ENCODE results near the gene HDAC7.
A peak's percentile ranks its signal among the peaks of the same experiment; 100 is the strongest.

The HDAC7 gene

DNA sequence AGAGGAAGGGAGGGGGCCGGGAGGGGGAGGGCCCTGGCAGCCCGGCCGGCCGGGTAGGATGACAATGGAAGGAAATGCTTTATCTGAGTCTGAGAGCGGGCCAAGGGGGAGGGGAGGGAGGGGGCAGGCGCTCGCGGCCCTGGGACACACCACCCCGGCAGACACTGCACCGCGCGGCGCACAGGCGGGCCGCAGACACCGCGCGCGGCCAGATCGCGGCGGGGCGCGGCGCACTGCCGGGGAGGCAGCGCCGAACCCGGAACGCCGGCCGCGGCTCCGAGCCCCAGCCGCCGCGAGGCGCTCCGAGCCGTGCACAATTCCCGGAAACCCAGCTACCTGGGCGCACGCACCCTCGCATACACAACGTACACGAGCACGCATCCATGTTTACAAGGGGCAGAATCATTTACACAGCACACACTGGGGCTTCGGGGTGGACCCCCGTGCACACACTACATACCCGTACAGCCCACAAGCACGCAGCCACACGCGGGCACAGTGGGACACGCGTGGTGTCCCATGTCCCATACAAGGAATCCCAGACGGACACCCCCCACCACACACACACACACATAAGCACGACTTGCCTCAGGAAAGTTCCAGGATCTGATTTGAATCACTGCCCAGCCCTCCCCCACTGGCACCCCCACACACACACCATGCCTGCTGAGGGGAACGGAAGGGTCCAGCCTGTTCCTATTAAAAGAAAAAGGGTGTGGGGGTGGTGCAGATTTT is at the start of gene HDAC7:
Gene HDAC7, minus strand, starts transcription at position 8 of the 735 bp plus-strand sequence. CDS start 118 bp downstream, outside the sequence.
- in situ Hi-C loops (cut with MboI; ENCODE audit: low pct_unique_long_range_greater_than_20kb, low sequenced_read_pairs, unreplicated experiment): no loop called here
- peak; percentile 92 for DNase-seq (ENCODE audit: low spot score)
- TF ChIP-seq CTCF (IDR thresholded peaks at IDR 0.05; ENCODE audit: extremely low read depth, insufficient read depth, missing control alignments): peak; percentile 27

DNA sequence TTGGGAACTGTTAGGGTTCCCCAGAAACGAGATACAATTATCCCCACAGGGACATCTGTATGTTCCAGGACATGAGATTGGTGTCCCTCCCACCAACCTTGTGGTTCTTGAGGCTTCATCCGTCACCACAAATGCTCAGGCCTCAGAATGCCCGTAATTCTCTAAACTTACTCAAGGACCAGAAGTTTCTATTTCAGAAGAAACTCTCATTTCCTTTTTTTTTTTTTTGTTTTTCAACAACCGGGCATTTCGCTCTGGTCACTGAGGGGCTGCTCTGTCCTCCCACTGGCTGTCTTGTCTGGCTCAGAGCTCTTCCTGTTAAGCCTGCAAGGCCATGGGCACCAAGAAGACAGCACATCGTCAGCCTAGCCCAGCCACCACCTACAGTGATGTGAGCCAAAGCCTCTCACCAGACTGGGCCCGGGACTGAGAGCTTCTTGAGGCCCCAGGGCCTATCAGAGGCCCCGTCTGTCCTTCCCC is 48.9 kb upstream of the HDAC7 start:
- peak; percentile 55 for DNase-seq (ENCODE audit: low spot score)
- TF ChIP-seq CTCF (IDR thresholded peaks at IDR 0.05; ENCODE audit: extremely low read depth, insufficient read depth, missing control alignments): no peak
- in situ Hi-C loops (cut with MboI; ENCODE audit: low pct_unique_long_range_greater_than_20kb, low sequenced_read_pairs, unreplicated experiment): no loop called here

GRCh38 chr12:47868041-47868440 is 48.3 kb upstream of the HDAC7 start:
- TF ChIP-seq CTCF (IDR thresholded peaks at IDR 0.05; ENCODE audit: extremely low read depth, insufficient read depth, missing control alignments): no peak
- no peak for DNase-seq (ENCODE audit: low spot score)
- in situ Hi-C loops (cut with MboI; ENCODE audit: low pct_unique_long_range_greater_than_20kb, low sequenced_read_pairs, unreplicated experiment): no loop called here

DNA sequence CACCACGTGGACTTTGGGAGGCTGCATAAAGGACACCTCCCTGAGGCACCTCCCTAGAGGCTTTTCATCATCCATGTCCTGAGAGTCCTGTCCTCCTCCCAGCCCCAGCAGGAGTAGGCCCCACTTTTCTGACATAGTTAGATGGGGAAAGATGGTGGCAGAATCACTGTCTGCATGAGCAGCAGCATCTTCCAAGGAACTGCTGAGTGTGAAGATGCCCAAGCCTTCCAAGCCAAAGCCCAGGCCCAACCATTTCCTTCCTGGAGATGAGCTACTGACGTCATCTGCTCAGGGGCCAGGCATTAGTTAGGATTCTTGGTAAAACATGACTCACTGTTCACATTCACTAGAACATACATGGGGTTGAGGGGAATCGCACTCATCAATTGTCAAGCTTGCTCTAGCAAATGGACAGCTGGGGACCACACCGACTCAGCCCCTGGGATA is 47.8 kb upstream of the HDAC7 start:
- DNase-seq (ENCODE audit: low spot score): no peak
- TF ChIP-seq CTCF (IDR thresholded peaks at IDR 0.05; ENCODE audit: extremely low read depth, insufficient read depth, missing control alignments): no peak
- in situ Hi-C loops (cut with MboI; ENCODE audit: low pct_unique_long_range_greater_than_20kb, low sequenced_read_pairs, unreplicated experiment): no loop called here

DNA sequence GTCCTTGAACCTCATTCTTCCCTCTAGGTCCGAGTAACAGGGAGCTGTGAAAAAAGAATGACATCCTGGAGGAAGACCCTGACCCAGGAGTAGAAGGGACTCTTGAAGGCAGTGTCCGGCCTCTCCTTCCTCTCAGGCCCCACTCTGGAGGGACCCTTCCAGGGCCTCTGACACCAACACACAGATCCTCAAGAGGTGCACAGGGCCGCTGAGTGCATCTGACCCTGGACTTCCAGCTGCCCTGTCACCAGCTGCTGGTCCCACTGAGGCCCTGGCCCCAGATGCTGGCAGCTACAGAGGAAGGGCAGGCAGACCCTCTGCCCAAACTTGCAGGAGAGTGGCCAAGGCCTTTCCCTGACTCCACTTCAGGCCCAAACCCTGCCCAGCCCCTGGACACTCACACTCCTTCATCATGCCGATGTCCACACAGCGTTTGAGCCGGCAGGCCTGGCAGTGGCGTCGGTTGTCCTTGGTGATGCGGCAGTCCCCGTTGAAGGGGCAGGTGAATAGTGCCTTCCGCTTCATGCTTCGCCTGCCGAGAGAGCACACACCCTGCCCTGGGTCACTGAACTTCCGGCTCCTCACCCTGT is 45.0 kb upstream of the HDAC7 start:
- TF ChIP-seq CTCF (IDR thresholded peaks at IDR 0.05; ENCODE audit: extremely low read depth, insufficient read depth, missing control alignments): no peak
- in situ Hi-C loops (cut with MboI; ENCODE audit: low pct_unique_long_range_greater_than_20kb, low sequenced_read_pairs, unreplicated experiment): no loop called here
- no peak for DNase-seq (ENCODE audit: low spot score)

DNA sequence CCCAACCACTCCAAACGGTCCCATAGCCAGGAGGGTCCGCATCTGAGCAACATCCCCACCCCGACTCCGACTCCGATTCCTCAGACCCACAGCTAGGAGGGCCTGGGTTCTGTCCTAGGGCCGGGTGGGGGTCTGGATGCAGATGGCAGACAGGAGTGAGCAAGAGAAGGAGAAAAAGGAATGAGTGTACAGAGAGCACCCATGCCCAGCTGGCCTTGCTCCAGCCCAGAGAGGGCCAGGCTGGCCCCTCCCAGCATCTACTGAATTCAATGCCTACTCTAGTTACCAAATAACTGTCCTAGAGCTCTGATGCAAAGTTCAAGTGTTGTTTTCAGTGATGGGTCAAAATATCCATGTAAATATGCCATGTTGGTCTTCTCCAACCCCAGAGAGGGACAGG is 44.3 kb upstream of the HDAC7 start:
- no peak for DNase-seq (ENCODE audit: low spot score)
- TF ChIP-seq CTCF (IDR thresholded peaks at IDR 0.05; ENCODE audit: extremely low read depth, insufficient read depth, missing control alignments): no peak
- in situ Hi-C loops (cut with MboI; ENCODE audit: low pct_unique_long_range_greater_than_20kb, low sequenced_read_pairs, unreplicated experiment): no loop called here
